HG02571 (cell line): ENCODE data around the gene ZNF28.
A peak's percentile ranks its signal among the peaks of the same experiment; 100 is the strongest.
"Not testable (repeated sequence)": the region's sequence is repeated elsewhere in the genome, so short reads cannot be mapped to it uniquely, and the experiment has no call there.

Source experiments
- ATAC-seq: cut with Tn5 transposase; IDR thresholded peaks from one replicate; pipeline ENCODE4 v1.9.1; 2021; ENCODE audit warnings: mild to moderate bottlenecking, moderate library complexity; ENCODE audit not compliant: unreplicated experiment

ZNF28 gene

GRCh38 chr19:52821204-52821960 lies at the start of gene ZNF28:
Gene ZNF28, minus strand, starts transcription at chr19:52821633. Its CDS starts 3,675 bp downstream, at chr19:52817958.
- ATAC-seq, result peak; percentile 92

DNA sequence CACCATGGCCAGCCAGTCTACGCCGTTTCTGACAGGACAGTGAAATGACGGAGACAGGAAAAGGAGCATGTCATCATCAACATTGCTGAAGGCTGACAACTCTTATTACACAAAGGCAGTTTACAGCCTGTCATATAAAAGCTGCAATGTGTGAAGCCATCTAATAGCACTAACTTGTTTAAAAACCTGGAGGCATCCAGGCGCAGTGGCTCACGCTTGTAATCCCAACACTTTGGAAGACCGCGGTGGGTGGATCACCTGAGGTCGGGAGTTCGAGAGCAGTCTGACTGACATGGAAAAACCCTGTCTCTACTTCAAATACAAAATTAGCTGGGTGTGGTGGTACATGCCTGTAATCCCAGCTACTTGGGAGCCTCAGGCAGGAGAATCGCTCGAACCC lies 46.6 kb upstream of the ZNF28 start:
- not testable (repeated sequence) for ATAC-seq

DNA sequence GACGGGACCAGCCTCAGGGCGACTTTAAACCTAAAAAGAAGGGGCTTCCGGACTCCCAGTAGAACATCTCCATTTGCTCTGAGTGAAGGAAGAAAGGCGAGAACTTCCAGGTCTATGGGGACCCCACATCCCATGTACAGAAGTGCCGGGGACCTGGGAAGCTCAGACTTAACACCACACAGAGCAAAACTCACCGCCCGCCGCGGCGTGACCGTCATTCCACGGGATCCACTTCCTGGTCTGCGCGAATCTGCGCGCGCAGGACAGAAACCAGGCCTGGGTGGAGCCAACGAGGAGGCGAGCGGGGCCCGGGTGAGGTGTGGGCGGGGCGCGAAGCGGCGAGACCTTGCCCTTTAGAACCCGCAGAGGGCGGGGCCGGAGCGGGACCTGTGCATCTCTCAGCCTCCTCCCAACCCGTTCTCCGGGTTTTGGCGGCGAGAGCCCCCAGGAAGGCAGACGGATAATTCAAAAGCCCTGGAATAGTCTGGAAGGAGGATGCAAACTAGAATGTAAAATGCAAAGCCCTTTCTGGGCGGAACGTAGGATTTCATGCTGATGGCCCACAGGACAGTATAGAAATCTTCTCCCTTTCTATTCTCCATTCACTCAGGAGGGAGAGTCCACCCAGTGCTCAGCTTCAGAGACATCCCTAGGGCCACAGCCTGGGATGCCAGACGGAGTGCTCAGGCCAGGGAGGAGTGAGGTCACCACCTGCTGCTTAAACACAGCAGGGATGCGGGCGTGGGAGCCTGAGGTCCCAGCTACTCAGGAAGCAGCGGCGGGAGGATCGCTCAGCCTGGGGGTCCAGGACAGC lies 36.2 kb upstream of the ZNF28 start, which contains the start of gene ZNF468:
Gene ZNF468, minus strand, starts transcription at position 242 of the 814 bp plus-strand sequence. CDS start 3,347 bp downstream, outside the sequence.
- peak; percentile 96 for ATAC-seq

DNA sequence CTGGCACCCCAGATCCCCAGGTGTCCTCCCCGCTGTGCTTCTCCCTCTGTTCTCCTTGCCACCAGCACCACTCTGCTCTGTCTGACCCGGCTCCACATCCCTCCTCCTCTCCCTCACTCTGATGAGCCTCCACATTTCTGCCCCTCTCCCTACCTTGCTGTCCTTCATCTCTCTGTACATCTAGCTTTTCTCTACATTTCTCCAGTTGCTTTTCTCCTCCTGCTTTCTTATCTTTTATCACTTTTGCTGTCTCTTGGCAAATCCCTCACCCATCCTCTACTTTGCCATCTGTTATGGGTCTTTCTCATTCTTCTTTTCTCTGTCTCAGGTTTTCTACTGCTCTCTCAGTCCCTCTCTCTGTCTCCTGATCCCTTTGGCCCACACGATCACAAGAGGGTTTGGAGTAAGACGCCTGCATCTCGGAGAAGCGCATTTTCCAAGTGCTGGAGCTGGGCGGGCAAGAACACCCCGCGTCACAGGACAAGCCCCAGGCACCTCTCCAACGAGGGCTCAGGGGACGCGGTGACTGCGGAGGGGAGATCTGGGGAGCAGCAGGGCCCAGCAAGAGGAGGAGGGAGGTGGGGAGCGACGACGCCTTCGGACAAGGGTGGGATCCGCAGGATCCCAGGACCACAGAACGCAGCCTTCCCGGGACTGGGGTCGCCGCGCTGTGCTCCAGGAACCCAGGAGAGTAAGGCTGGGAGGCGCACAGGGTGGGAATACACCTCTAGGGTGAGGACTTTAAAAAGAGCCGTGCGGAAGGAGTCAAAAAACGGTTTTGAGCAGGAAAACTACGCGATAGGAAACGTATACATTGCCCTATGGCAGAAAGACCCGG lies 35.3 kb upstream of the ZNF28 start:
- not testable (repeated sequence) for ATAC-seq

DNA sequence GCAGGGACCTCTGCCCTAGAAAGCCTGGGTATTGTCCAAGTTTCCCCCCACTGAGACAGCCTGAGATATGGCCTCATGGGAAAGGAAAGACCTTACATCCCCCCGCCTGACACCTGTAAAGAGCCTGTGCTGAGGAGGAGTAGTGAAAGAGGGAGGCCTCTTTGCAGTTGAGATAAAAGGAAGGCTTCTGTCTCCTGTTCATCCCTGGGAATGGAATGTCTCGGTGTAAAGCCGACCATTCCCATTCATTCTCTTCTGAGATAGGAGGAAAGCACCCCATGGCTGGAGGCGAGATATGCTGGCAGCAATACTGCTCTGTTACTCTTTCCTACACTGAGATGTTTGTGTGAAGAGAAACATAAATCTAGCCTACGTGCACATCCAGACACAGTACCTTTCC lies 25.9 kb upstream of the ZNF28 start:
- not testable (repeated sequence) for ATAC-seq

DNA sequence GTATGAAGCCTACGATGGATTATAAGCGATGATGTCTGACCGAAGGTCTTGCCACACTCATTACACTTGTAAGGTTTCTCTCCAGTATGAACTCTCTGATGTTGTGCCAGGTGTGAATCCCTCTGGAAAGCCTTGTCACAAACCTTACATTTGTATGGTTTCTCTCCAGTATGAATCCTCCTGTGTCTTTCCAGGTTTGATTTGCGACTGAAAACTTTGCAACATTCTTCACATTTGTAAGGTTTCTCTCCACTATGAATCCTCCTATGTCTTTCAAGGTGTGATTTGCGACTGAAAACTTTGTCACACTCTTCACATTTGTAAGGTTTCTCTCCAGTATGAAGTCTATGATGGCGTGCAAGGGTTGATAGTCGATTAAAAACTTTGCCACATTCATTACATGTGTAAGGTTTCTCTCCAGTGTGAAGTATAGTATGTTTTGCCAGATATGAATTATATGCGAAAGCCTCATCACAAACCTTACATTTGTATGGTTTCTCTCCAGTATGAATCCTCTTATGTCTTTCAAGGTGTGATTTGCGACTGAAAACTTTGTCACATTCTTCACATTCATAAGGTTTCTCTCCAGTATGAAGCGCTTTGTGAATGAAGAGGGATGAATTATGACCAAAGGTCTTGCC lies 19.5 kb upstream of the ZNF28 start:
- ATAC-seq, result not testable (repeated sequence)

- ATAC-seq, result not testable (repeated sequence)
These were observed 12.9 kb upstream of the ZNF28 start for GRCh38 chr19:52834289-52834688.

DNA sequence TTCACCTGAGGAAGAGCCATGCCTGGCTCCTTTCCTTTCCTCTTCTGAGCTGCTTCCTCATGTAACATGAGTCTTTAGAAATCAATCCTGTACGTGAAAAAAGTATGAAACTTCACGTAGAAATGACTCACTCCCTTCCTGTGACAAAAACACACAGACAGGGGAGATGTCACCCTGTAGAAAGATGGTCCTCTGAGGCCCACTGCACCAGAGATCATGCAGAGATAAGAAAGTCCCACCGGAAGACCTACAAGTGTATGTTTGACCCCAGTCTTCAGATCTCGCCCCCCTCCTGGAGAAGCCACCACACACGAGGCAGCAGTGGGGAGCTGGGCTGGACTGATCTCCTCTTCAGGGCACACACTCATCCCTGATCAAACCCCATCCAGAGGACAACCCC lies 12.1 kb upstream of the ZNF28 start:
- ATAC-seq, result not testable (repeated sequence)

GRCh38 chr19:52829866-52830265 lies 8.4 kb upstream of the ZNF28 start:
- not testable (repeated sequence) for ATAC-seq

DNA sequence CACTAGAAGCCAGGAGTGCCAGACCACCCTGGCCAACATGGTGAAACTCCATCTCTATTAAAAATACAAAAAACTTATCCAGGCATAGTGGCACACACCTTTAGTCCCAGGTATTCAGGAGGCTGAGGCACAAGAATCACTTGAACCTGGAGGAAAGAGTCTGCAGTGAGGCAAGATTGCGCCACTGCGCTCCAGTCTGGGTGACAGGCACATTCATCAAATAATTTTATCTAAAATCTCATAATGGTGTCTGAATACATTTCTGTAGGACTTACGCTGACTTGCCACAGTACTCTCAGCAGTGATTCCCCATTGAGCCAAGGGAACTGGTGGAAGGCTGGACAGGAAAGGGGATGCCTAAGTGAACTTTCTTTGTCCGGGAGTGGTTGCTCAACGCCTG lies 4.3 kb upstream of the ZNF28 start:
- no peak for ATAC-seq

DNA sequence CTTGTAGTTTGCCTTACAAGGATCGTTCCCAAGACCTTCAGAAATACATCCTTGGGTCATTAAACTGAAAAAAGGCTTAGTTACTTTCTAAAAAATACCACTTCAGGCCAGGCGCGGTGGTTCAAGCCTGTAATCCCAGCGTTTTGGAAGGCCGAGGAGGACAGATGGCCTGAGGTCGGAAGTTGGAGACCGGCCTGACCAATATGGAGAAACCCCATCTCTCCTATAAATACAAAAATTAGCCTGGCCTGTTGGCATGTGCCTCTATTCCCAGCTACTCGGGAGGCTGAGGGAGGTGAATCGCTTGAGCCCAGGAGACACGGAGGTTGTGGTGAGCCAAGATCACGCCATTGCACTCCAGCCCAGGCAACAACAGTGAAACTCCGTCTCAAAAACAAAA lies 2.2 kb upstream of the ZNF28 start:
- ATAC-seq, result no peak

DNA sequence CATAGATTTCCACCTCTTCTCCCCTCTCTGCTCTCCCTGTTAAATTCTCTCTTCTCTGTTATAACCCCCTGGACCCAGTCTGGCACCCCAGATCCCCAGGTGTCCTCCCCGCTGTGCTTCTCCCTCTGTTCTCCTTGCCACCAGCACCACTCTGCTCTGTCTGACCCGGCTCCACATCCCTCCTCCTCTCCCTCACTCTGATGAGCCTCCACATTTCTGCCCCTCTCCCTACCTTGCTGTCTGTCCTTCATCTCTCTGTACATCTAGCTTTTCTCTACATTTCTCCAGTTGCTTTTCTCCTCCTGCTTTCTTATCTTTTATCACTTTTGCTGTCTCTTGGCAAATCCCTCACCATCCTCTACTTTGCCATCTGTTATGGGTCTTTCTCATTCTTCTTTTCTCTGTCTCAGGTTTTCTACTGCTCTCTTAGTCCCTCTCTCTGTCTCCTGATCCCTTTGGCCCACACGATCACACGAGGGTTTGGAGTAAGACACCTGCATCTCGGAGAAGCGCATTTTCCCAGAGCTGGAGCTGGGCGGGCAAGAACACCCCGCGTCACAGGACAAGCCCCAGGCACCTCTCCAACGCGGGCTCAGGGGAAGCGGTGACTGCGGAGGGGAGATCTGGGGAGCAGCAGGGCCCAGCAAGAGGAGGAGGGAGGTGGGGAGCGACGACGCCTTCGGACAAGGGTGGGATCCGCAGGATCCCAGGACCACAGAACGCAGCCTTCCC lies 795 bp downstream of the ZNF28 start:
- ATAC-seq, result peak; percentile 23

- no peak for ATAC-seq
These were observed 11.6 kb downstream of the ZNF28 start for GRCh38 chr19:52809801-52810200.

- not testable (repeated sequence) for ATAC-seq
These were observed 21.3 kb downstream of the ZNF28 start for GRCh38 chr19:52799950-52800640.

DNA sequence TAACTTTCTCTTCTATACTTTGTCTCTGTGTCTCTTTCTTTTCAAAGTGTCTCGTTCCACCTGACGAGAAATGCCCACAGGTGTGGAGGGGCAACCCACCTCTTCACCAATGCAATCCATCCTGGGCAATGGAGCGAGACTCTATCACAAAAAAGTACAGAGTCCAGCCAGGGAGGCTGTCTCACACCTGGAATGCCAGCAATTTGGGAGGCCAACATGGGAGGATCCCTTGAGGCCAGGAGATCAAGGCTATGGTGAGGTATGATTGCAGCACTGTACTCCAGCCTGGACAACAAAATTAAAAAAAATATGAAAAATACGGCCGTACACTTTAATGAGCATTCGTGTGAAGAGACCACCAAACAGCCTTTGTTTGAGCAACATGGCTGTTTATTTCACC lies 32.0 kb downstream of the ZNF28 start:
- ATAC-seq, result no peak

GRCh38 chr19:52786464-52787354 lies 34.7 kb downstream of the ZNF28 start, which contains the start of gene ZNF600:
Gene ZNF600, minus strand, starts transcription at chr19:52786791. Its CDS starts 7,903 bp downstream, at chr19:52778888.
- ATAC-seq, result peak; percentile 91

GRCh38 chr19:52786078-52786463 lies 35.4 kb downstream of the ZNF28 start:
- peak; percentile 10 for ATAC-seq

GRCh38 chr19:52785506-52785905 lies 35.9 kb downstream of the ZNF28 start:
- ATAC-seq, result no peak
